Heart left ventricle (tissue), 16 donors: ENCODE measurements around the gene NFS1. TPM values are rescaled to one million over a fixed set of nuclear protein-coding genes. Genes with fewer than 3 reads are reported as not detected.

Experiments used
- ATAC-seq, 4 donors: fragments of 200-7000 bp; cut with Tn5 transposase; one replicate each; pipeline ENCODE4 v1.9.1; 2020 to 2022; ENCODE audit warnings: moderate library complexity in 4 of 4, mild to moderate bottlenecking in 3 of 4, moderate number of reproducible peaks in 1 of 4
- DNase-seq, 5 donors: peaks; one replicate each; pipeline ENCODE4 v3.0.0-alpha.2; 2020
- H3K27ac ChIP-seq, 12 donors: fragments of 200-600 bp; sonication (generic) in 4 of 12; one replicate each; pipeline versions ENCODE4 v1.5.0 to v1.8.0; 2016 to 2022; ENCODE audit warnings: mild to moderate bottlenecking in 2 of 12
- H3K27me3 ChIP-seq, 9 donors: fragments of 200-600 bp; sonication (generic) in 2 of 9; one replicate each; pipeline versions ENCODE4 v1.5.1 to v1.8.0; 2016 to 2022; ENCODE audit warnings: mild to moderate bottlenecking in 3 of 9
- H3K36me3 ChIP-seq, 9 donors: fragments of 200-600 bp; sonication (generic) in 2 of 9; one replicate each; pipeline versions ENCODE4 v1.5.0 to v1.8.0; 2018 to 2022; ENCODE audit warnings: mild to moderate bottlenecking in 2 of 9
- H3K4me1 ChIP-seq, 12 donors: fragments of 200-600 bp; sonication (generic) in 4 of 12; one replicate each; pipeline versions ENCODE4 v1.5.0 to v1.8.0; 2016 to 2022; ENCODE audit warnings: mild to moderate bottlenecking in 3 of 12
- H3K4me3 ChIP-seq, 12 donors: fragments of 200-600 bp; sonication (generic) in 4 of 12; one replicate each; pipeline versions ENCODE4 v1.5.0 to v1.8.0; 2017 to 2022; ENCODE audit warnings: mild to moderate bottlenecking in 9 of 12, moderate library complexity in 4 of 12
- H3K9me3 ChIP-seq, 12 donors: fragments of 200-600 bp; sonication (generic) in 4 of 12; one replicate each; pipeline versions ENCODE4 v1.5.0 to v1.8.0; 2016 to 2022; ENCODE audit warnings: mild to moderate bottlenecking in 1 of 12
- CTCF ChIP-seq, 12 donors: fragments of 200-600 bp; sonication (generic) in 4 of 12; IDR thresholded peaks; one replicate each; pipeline versions ENCODE4 v1.5.0 to v1.8.0; 2018 to 2022; ENCODE audit warnings: antibody characterized with exemption in 12 of 12, mild to moderate bottlenecking in 5 of 12
- POLR2A ChIP-seq, 2 donors: fragments of 450-650 bp; IDR thresholded peaks; one replicate each; pipeline ENCODE4 v1.6.1; 2017; ENCODE audit warnings: antibody characterized with exemption in 2 of 2, mild to moderate bottlenecking in 2 of 2, moderate library complexity in 2 of 2
- WGBS, 4 donors: extraction: QIAGEN DNeasy Blood & Tissue Kit in 2 of 4; methylation state at CpG; one replicate each; pipeline versions ENCODE4 v1.1.5 to v1.1.7; 2013 to 2018; 5-methylcytosine and 5-hydroxymethylcytosine counted together
- intact Hi-C, 10 donors: fragments of 100-400 bp; cut with DNase I; formaldehyde crosslinking; loops; one replicate each; pipeline versions ENCODE4 v1.11.1 to v1.14.2; 2022
- polyA plus RNA-seq, 2 donors: library from polyadenylated mRNA; stranded (reverse); fragments of 200-250 nt; gene quantifications; one replicate each; pipeline ENCODE4 v1.2.3, GENCODE V29; 2013
- total RNA-seq, 9 donors: library from RNA; depleted of rRNA in 2 of 9; stranded (reverse); fragments of >200 nt in 2 of 9; fragmentation: NEBNext Ultra II Directional in 3 of 9; extraction: Animal tissue kit (Norgen Biotek cat#: 25700) in 3 of 9; gene quantifications; one replicate each; pipeline versions ENCODE4 v1.1.0 to v1.2.4, GENCODE V29; 2016 to 2023
- donor health status: ischemic (EF 13 %, LVEDD 7.1; RV severe dilation, severe dysfunction).
- donor health status: healthy with polysubstance abuse.
- donor health status: DM: no; HTN: yes; CAD: no.
- donor health status: DM: no; HTN: no; CAD: no.
- donor health status: ischemic (EF 25% LVEDD 6.9; RV normal size, moderate dysfunction).
- donor health status: ischemic (EF 25% LVEDD 5.7; RV mildly dilated, moderate dysfunction).
- donor health status: healthy.
- donor health status: DM: yes; HTN: yes; CAD: no.
- donor health status: ischemic (EF 35%, LVEDD 5.7; RV mildly dilated, moderate dysfunction).
- donor health status: nonischemic (EF 11% LVEDD 7.7; RV severe dilation, severe dysfunction).
- donor health status: DM: yes; HTN: yes; CAD: no.
- donor health status: PGD.
- donor health status: ischemic (EF 29% LVEDD 5.4; RV normal size, mild dysfunction).
- donor health status: nonischemic (EF 23%, LVEDD 6.1; RV moderate dilation, normal function).

NFS1 gene
- total and polyA plus RNA-seq, 11 donors = 27.4 to 67.5 (median 58.3) TPM

- WGBS, 4 donors = 24 to 29% (median 26%) methylated on average over 6 of the region's 6 CpGs
- Histone ChIP-seq H3K27ac (peak overlapping the region; percentile 76 to 94 (median 91)), H3K9me3 (no peaks in the 10 kb centered on the region), H3K36me3 (peaks cover 0 to 65% (median 60%) of the 10 kb centered on the region in 9 donors), H3K4me1 (peaks cover 4 to 31% (median 18%) of the 10 kb centered on the region in 12 donors), H3K4me3 (peak overlapping the region; percentile 68 to 99 (median 88)), H3K27me3 (no peaks in the 10 kb centered on the region)
- intact Hi-C loops = loop anchor here in 4 of 10 donors (1.0 to 10.0 kb wide), 7 partner anchors 37 to 238 kb away; partner anchors contain the start of gene RBM39 (in 1 of the 4)
- no peak for ATAC-seq
- DNase-seq = no peak
- TF ChIP-seq POLR2A (IDR thresholded peaks at IDR 0.05) (no peak), CTCF (IDR thresholded peaks at IDR 0.05) (no peak)
These were observed 939 bp upstream of the NFS1 start for GRCh38 chr20:35699957-35700624.

- DNase-seq = peak in 1 of 5 donors; percentile 38
These were observed 640 bp downstream of the NFS1 start for GRCh38 chr20:35698298-35699126.

GRCh38 chr20:35697696-35698297 lies 1.4 kb downstream of the NFS1 start:
- ATAC-seq (no peak), DNase-seq (no peak)
- no peaks in the 10 kb centered on the region for H3K9me3 ChIP-seq
- intact Hi-C loops = loop anchor here in 3 of 10 donors (5.0 to 10.0 kb wide), 5 partner anchors 45 to 235 kb away; partner anchors contain the start of gene RBM39 (in 1 of the 3)
- H3K27ac ChIP-seq = peak overlapping the region in 2 of 12 donors; percentile 5 to 87
- WGBS, 4 donors = 76 to 82% (median 80%) methylated on average over 9 of the region's 9 CpGs
- H3K4me3 ChIP-seq = peak overlapping the region in 9 of 12 donors; percentile 68 to 99 (median 88)
- peaks cover 4 to 26% (median 17%) of the 10 kb centered on the region in 12 donors for H3K4me1 ChIP-seq
- TF ChIP-seq POLR2A (IDR thresholded peaks at IDR 0.05) = no peak
- TF ChIP-seq CTCF (IDR thresholded peaks at IDR 0.05) = no peak
- peaks cover 0 to 65% (median 60%) of the 10 kb centered on the region in 9 donors for H3K36me3 ChIP-seq
- no peaks in the 10 kb centered on the region for H3K27me3 ChIP-seq

More at GRCh38 chr20:35698298-35699126, 640 bp downstream of the NFS1 start:
- WGBS, 4 donors = 5 to 8% (median 7%) methylated on average over 36 to 37 of the region's 37 CpGs
- Histone ChIP-seq H3K27ac (peak overlapping the region; percentile 76 to 94 (median 91)), H3K36me3 (peaks cover 0 to 65% (median 60%) of the 10 kb centered on the region in 9 donors), H3K4me1 (peaks cover 4 to 26% (median 17%) of the 10 kb centered on the region in 12 donors), H3K9me3 (no peaks in the 10 kb centered on the region), H3K4me3 (peak overlapping the region; percentile 68 to 99 (median 88)), H3K27me3 (no peaks in the 10 kb centered on the region)
- TF ChIP-seq POLR2A (IDR thresholded peaks at IDR 0.05) (no peak), CTCF (IDR thresholded peaks at IDR 0.05) (no peak)
- peak; percentile 13 to 54 (median 42) for ATAC-seq
- intact Hi-C loops = loop anchor here in 3 of 10 donors (1.0 to 10.0 kb wide), 6 partner anchors 44 to 236 kb away; partner anchors contain the start of gene RBM39 (in 1 of the 3)
